Esophagus muscularis mucosa (tissue), 4 donors: Measurements from ENCODE around the gene TSGA10.

Experiments
- EP300 ChIP-seq: sonication (generic); formaldehyde crosslinking; IDR thresholded peaks from one replicate; pipeline ENCODE4 v1.6.1; 2017; ENCODE audit warnings: antibody characterized with exemption
- POLR2A ChIP-seq: fragments of 450-650 bp; IDR thresholded peaks from one replicate; pipeline ENCODE4 v1.6.1; 2017; ENCODE audit warnings: antibody characterized with exemption, moderate library complexity, mild to moderate bottlenecking, low read depth
- POLR2AphosphoS5 ChIP-seq, 2 donors: sonication (generic); formaldehyde crosslinking; IDR thresholded peaks; one replicate each; pipeline ENCODE4 v1.6.1; 2017; ENCODE audit warnings: antibody characterized with exemption in 2 of 2
- TF ChIP-seq, protein P1 (sequence below), 3 experiments: fragments of 200-600 bp in 2 of 3; fragments of 450-650 bp in 1 of 3; sonication (generic) in 2 of 3; IDR thresholded peaks; one replicate each; pipeline ENCODE4 v1.5.1; 2017 to 2019; ENCODE audit warnings: antibody characterized with exemption in 3 of 3, mild to moderate bottlenecking in 2 of 3, moderate library complexity in 1 of 3

DNA sequence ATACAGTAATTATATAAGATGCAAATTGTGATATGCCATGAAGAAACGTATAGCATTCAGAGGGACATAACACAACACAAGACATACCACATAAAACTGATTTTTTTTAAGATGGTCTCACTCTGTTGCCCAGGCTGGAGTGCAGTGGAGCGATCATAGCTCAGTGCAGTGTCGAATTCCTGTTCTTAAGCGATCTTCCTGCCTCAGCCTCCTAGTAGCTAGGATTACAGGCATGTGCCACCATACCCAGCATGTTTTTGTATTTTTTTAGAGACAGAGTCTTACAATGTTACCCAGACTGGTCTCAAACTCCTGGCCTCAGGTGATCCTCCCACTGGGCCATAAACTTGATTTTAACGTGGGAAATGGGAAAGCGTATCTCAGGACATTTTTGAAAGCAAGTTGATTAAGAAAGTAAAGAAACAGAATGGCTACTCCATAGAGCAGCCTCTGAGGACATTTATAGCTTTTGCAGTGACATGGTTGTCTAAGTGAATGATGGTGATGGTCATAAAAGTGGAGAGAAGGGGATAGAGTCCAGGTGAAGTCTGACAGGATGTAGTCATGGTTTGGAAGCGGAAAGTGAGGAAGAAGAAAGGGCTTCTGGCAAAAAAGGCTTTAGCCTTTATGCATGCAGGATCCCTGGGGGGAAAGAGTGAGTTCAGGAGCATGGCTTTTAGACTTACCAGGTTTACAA, 2.4 kb downstream of the TSGA10 start:
- TF ChIP-seq, protein P1, sequence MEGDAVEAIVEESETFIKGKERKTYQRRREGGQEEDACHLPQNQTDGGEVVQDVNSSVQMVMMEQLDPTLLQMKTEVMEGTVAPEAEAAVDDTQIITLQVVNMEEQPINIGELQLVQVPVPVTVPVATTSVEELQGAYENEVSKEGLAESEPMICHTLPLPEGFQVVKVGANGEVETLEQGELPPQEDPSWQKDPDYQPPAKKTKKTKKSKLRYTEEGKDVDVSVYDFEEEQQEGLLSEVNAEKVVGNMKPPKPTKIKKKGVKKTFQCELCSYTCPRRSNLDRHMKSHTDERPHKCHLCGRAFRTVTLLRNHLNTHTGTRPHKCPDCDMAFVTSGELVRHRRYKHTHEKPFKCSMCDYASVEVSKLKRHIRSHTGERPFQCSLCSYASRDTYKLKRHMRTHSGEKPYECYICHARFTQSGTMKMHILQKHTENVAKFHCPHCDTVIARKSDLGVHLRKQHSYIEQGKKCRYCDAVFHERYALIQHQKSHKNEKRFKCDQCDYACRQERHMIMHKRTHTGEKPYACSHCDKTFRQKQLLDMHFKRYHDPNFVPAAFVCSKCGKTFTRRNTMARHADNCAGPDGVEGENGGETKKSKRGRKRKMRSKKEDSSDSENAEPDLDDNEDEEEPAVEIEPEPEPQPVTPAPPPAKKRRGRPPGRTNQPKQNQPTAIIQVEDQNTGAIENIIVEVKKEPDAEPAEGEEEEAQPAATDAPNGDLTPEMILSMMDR (IDR thresholded peaks at IDR 0.05) = no peak
- no peak for TF ChIP-seq POLR2AphosphoS5 (IDR thresholded peaks at IDR 0.05)
- no peak for TF ChIP-seq POLR2A
- no peak for TF ChIP-seq EP300
